Activated CD4-positive, alpha-beta T cell treated with anti-CD3 and anti-CD28 coated beads, Interleukin-2, amount 50 U/mL, for 4 hours (primary cell): ENCODE data around the gene CCDC13.

Experiments
- DNase-seq, 2 experiments: peaks; one replicate each; pipeline ENCODE4 v3.0.0-alpha.2; 2020

Gene CCDC13

DNA sequence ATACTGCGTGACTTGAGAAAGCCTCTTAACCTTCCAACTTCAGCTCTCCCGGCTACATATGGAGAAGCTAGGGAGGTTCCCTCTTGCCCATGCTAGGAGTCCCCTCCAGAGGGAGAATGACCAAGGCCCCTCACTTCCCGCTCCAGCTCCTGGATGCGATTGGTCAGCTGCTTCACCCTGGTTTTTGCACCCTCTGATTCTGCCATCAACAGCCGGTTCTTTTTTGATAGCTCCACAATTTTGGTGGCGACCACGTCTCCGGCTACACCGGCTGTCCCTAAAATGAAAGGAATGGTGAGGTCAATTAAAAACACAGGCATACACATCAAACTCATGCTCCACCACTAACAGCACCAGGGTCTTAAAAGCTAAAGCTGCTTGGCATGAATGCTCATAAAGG is 20.6 kb downstream of the CCDC13 start:
- no peak for DNase-seq

DNA sequence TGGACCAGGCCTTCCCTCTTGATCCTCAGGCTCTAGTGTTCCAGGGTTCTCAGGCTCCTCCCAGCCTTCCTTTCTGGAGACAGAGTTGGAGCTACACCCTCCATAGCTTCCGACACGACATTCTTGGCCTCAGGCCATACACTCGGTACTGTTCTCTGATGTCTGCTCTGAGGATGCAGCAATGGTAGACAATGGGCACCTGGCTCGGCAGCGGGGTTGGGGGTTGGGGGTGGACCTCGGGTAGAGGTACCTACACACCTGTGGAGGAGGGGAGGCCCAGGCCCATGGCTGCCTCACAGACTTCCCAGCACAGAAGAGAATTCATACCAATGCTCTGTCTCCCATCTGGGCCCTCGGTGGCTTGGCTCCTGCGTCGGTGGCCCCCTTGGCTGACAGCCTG is 21.4 kb downstream of the CCDC13 start:
- no peak for DNase-seq

- DNase-seq: no peak
Measured at GRCh38 chr3:42750834-42751233, 22.2 kb downstream of the CCDC13 start.

DNA sequence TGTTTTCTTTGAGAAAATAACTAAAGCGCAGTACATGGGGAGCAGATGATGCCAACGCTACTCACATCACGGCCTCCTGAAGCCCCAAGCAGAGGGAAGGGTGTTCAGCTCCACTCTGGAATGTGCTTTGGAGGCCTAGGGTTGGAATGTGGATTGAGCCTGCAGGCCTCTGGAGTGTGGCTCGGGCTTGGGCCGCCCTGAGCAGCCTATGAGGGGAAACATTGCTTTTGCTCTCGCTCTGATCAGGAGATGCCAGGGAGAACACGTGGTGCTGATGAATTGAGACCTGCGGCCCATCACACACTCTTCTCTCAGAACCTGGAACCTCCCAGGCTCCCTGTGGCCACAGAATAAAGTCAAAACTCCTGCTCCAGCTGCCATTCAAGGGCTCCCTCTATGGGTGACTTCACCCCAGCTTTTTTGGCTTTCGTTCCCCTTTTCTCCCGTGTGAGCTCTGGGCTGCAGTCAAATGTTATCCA is 23.3 kb downstream of the CCDC13 start:
- no peak for DNase-seq

DNA sequence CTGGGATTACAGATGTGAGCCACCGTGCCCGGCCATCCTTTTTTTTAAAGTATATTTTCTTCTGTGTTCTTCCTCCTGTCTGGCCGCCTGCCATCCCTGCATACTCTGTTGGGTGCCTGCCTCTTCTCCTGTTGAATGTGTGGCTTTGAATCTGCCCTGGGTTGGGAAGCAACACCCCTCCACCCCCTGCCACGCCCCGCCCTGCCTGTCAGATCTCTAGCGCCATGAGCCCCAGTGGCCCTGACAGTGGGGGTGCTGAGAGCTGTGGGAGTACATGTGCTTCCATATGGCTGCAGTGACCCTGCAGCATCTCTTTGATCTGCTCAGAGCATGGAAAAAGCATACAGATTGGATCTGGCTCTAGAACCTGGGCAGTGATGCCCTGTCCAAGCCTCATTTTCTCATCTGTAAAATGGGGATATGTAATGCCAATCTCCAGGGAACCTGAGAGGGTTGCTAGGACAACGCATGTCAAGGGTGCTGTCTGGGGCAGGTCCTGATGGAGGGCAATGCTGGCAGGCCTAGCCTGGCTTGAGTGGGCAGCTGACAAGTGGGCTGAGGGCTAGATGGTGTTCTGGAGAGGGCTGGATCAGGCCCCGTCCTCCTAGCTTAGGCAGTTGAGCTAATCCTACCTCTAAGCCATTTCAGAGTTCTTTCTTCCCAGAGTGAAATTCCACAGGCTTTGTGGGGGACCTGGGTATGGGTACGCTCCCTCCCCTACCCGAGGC is 23.9 kb downstream of the CCDC13 start:
- no peak for DNase-seq

GRCh38 chr3:42747581-42747980 is 25.5 kb downstream of the CCDC13 start:
- peak in 1 of 2 experiments; percentile 23 for DNase-seq

DNA sequence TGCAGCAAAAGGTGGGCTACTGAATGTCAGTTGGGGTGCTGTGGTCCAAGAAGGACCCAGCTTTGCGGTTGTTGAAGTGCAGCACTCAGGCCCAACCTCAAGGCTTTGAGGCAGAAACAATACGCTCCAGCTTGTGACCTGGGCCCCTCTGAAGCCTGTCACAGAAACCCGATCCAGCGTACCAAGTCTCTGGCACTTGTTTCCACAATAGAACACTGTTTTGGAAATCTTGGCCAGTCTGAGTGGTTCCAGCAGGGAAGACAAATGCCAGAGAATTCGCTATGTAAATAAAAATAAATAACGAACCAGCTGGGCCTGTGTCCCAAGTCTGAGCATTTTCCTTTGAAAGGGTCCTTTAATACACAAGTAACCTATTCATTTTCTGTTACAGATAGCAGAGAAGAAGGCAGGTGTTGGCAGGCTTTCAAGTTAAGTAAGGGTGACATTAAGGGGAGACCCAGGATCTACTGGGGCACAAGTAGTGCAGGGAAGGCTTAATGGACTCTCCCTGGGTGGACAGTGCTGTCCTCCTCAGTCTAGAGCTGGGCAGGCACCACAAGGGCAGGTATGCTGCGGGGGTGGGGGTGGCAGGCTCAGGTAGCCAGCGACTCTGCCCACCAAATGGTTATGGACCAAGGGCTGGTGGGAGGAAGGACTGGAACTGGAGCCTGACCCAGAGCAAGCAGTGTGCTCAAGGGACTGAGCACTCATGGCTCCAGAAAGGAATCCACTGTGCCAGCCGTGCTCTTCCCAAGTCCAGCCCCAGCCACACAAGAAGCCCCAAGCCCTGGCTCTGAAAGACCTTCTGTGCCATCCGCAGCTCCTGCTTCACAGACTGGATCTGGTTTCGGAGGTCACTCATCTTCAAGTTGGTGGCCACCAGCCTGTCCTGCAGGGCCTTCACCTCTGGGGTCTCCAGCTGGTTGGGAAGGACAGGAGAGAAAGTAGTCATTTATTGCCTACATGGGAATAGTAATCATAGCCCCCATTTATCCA is 26.3 kb downstream of the CCDC13 start:
- DNase-seq: no peak

- DNase-seq: no peak
Measured at GRCh38 chr3:42745776-42746454, 27.1 kb downstream of the CCDC13 start.

DNA sequence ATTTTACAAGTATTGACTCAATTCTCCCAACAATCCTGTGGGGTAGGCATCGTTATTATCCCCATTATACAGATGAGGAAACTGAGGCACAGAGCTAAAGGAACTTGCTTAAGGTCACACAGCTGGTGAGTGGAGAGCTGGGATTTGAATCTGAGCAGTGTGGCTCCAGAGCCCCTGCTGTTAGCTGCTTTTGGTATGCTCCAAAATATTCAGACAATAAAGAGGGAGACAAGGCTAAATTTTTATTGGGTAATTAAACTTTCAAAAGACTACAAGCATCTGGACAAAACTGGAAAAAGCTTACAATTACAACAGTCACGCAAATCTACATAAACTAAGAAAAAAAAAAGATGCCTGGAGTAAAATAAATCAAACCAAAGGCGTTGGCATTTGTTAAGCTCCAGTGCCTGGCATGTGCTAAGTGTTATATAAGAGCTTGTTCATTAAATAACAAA is 27.7 kb downstream of the CCDC13 start:
- no peak for DNase-seq

DNA sequence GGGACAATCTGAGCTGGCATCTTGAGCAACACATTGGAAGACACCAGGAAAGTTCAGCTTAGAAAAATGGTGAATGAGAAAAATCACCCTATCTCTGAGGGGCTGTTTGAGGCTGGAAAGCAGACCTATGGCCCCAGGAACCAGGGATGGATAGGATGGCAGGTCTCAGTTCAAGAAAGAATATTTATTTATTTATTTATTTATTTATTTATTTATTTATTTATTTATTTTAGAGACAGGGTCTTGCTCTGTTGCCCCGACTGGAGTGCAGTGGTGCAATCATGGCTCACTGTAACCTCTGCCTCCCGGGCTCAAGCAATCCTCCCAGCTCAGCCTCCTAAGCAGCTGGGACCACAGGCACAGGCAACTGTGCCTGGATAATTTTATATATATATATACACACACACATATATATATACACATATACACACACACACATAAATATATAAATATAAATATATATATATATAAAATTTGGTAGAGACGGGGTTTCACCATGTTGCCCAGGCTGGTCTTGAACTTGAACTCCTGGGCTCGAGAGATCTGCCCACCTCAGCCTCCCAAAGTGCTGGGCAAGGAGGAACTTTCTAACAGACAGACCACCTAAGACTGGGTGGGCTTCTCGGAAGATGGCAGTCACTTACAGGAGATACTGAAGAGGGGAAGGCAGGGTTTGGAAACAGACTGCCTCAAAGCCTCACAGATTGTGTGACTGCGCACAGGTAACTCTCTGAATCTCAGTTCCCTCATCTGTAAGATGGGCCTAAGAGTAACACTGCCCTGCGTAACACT is 29.7 kb downstream of the CCDC13 start:
- no peak for DNase-seq

GRCh38 chr3:42742688-42743087 is 30.4 kb downstream of the CCDC13 start:
- no peak for DNase-seq

DNA sequence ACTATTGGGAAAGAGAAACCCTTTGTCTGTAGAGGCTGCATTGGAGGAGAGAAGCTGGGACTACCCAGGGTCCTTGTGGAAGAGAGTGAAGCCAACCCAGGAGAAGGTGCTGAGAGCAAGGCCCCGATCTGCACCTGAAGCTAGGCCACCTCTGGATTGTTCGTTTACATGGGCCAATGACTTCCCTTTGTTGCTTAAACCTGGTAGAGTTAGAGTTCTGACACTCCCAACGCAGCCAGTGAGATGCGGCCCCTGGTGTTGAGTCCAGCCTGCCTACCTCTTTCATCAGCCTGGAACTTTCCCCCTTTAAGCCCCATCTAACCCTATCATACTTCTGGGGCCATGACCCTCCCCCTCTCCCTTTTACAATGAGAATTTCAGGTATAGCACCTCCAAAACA is 30.8 kb downstream of the CCDC13 start:
- DNase-seq: no peak

DNA sequence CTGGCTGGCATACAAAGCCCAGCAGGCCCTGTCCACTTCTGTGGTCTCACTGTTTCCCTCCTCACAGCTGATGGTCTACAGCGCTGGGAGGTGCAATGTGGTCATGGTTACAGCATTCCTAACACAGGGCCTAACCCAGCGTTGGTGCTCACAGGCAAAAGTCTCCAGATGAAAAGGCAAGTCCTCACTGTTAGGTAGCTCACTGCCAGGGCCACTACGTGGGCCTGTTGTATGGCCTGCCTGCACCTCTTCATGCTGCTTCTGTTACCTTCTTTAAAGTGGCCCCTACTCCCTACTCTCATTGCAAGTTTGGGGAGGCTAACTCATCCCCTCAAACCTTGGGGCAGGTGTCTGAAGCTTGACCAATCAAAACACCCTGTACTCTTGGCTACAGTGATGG is 31.3 kb downstream of the CCDC13 start:
- no peak for DNase-seq

GRCh38 chr3:42739401-42740158 is 33.5 kb downstream of the CCDC13 start:
- no peak for DNase-seq

- DNase-seq: no peak
Measured at GRCh38 chr3:42736531-42736930, 36.5 kb downstream of the CCDC13 start.

GRCh38 chr3:42736081-42736480 is 37.0 kb downstream of the CCDC13 start:
- no peak for DNase-seq

DNA sequence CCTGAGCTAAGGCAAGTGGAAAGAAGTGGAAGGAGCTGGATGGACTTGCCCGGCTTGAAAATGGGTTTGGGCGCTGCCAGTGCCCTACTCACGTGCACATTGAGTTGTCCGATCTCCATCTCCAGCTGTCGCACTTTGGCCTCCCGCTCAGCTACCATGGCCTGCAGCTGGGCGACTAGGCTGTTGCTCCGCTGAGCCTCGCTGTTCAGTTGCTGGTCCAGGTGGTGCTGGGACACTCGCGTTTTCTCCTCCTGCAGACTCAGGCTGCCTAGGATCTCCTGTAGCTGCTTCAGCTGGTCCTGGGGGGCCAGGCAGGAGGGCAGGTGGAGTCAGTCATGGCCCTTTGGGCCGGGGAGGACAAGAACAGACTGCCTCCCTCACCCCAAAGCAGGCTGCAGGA is 37.4 kb downstream of the CCDC13 start:
- no peak for DNase-seq

- DNase-seq: no peak
Measured at GRCh38 chr3:42735019-42735418, 38.0 kb downstream of the CCDC13 start.

DNA sequence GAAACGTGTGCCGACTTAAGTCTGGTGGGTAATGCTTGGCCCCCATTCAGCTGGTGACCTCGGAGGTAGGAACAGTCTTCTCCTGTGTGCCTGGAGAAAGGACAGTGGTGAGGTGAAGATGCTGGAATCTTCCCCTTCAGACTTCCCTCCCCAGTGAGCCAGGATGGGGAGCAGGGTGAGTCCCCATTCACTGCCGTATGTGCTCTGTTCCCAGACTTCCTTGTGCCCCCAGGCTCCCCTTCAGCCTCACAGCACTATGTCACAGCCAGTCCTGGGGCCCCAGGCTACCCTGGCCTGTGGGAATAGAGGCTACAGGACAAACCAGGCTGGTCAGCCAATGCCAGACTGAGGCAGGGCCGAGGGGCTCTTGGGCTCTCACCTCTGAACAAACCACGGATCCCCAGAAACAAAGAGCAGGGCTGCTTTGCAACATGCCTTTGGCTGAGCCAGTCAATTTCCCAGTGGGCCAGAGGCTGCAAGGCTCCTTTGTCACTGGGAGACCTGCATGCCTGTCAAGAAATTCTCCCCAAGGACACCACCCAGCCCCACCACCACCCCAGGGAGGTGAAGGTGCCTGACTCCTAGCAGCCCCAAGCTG is 38.7 kb downstream of the CCDC13 start:
- no peak for DNase-seq

GRCh38 chr3:42733501-42734262 is 39.4 kb downstream of the CCDC13 start:
- no peak for DNase-seq
